Stimulated activated CD4-positive, alpha-beta T cell treated with anti-CD3 and anti-CD28 coated beads, TNF-alpha, amount 100 ng/mL, for 48 hours (primary cell): ENCODE results near the gene MIDN.
"Not testable (repeated sequence)": the region's sequence is repeated elsewhere in the genome, so short reads cannot be mapped to it uniquely, and the experiment has no call there.

Experiments used
- DNase-seq, 3 donors: peaks; one replicate each; pipeline ENCODE4 v3.0.0-alpha.2; 2020; ENCODE audit warnings: low read depth in 3 of 3

MIDN gene

DNA sequence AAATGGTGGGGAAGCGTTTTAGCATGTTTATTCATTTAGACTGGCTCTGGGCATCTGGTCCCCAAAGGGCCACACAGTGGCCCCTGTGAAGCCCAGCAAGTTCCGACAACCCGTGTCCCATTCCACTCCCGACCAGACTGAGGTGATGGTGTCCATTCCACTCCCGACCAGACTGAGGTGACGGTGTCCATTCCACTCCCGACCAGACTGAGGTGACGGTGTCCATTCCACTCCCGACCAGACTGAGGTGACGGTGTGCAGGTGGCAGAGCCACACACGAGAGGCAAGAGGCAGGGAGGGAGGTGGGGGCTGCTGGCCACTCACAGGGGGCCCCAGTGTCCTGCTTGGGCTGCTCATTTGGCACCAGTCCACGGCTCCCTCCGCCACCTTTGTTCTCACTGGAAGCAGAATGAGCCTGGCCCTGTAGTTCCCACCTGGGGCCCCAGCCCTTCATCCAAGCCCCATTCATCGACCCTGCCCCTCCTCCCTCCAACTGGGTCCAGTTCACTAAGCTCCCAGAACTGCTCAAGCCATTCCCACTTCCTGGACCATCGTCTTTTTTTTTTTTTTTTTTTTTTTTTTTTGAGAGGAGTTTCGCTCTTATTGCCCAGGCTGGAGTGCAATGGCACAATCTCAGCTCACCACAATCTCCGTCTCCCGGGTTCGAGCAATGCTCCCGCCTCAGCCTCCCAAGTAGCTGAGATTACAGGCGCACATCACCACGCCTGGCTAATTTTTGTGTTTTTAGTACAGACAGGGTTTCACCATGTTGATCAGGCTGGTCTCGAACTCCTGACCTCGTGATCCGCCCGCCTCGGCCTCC lies 1.9 kb upstream of the MIDN start:
- DNase-seq: not testable (repeated sequence)

DNA sequence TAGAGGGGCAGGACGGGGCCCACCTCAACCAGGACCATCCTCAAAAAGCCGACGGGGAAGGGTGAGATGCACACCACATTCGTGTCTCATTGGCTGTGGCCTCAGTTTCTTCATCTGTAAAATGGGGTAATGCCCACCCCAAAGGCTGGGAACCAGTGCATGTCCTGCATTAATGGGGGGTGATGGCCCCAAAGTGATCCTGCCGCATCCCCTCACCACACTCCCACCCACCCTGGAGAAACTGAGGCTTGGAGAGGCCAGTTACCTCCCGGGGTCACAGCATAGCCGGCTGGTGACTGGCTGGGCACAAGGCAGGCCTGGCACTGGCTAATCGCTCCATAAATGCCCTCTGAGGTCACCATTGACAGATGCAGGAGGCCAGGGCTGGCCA lies 640 bp upstream of the MIDN start:
- no peak for DNase-seq

DNA sequence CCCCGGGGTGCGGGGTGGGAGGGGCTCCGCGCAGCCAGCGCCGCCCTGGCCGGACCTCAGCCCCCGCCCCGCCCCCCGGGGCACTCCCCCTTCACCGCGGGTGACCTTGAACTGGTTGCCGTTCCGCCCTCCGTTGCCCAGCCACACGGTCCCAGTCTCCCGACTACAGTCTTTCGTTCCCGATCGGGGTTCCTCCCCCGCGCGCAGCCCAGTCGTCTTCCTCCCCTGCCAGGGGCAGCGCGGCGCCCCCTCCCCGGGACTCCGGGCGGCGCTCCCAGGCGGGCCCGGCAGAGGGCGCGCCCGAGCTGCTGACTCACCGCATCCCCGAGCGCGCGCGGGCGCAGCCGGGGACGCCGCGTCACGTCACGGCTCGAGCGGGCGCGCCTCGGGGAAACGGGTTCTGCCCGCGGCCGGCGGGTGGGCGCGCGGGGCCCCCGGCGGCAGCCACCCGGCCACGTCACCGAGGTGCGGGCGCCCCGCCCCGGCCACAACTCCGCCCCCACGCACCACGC lies 459 bp downstream of the MIDN start:
- peak; percentile 58 to 74 (median 69) for DNase-seq

DNA sequence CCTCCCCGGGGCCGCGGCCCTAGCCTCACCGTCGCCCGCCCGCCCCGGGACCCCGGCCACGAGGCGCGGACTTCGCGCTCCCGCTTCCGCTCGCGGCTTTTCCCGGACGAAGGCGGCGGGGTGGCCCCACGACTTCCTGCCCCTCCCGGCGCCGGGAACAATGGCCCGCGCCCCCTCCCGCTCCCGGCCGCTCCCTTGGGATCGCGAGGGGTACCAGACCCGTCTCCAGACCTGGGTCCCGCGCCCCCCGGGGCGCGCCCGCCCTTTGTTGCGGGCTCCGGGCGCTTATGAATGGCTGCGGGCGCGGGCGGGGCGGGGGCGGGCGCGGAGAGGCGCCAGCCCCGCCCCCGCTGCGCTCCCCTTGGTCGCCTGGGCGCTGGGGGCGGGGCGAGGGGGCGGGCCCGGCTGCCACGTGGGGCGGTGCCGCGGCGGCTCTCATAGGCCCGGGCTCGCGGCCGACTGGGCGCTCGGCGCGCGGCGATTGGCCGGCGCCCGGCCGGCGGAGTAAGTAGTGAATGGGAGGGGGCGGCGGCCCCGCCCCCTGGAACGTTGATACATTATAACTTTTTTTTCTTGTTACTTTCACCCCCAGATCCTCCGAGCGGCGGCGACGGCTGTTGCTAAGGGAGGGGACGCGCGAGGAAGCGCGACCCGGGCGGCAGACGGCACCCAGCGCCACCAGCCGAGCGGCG lies 1.1 kb downstream of the MIDN start:
- DNase-seq: peak; percentile 90 to 92 (median 92)

DNA sequence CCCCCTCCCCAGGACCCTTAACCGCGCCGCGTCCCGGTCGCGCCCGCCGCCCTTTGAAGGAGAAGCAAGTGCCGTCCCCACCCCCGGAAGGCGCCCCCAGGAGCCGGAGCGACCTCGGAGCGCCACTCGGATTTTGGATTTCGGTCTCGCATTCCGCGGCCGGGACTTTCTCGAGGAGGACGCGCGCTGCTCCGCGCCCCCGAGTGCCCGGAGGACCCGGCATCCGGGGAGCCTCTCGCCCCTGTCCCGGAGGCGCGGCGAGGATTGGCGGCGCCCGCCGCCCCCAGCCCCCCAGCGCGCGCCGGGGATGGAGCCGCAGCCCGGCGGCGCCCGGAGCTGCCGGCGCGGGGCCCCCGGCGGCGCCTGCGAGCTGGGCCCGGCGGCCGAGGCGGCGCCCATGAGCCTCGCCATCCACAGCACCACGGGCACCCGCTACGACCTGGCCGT lies 1.6 kb downstream of the MIDN start:
- DNase-seq: no peak

DNA sequence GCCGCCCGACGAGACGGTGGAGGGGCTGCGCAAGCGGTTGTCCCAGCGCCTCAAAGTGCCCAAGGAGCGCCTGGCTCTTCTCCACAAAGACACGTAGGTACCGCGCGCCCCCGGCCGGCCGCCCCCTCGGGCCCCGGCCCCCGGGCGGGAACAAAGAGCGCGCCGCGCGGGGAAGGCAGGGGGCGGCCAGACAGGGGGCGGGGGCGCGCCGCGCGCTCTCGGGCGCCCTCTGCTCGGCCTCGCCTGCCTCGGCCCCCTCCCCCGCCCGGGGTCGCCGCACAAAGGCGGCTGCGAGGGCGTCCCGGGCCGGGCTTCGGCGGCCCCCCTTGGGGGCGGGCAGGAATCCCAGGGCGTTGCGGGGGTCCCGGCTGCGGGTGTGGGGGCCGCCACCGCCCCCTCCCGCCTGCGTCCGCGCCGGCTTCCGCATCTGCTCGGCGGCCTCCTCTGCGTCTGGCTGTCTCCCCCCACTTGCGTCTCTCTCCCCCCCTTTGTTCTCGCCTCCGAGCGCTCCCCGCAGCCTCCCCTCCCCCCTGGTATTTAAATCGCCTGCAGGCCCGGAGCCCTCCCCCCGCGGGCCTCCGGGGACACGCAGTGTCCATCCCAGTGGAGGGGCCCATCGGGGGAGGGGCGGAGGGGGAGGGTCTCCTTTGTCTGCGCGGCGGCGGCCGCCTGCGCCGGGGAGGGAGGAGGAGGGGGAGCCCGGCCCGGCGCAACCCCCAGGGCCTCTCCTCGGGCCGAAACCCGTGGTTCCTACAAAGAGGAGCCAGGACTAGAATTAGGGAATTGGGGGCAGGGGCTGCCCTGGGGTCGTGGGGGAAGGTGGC lies 2.3 kb downstream of the MIDN start:
- no peak for DNase-seq

DNA sequence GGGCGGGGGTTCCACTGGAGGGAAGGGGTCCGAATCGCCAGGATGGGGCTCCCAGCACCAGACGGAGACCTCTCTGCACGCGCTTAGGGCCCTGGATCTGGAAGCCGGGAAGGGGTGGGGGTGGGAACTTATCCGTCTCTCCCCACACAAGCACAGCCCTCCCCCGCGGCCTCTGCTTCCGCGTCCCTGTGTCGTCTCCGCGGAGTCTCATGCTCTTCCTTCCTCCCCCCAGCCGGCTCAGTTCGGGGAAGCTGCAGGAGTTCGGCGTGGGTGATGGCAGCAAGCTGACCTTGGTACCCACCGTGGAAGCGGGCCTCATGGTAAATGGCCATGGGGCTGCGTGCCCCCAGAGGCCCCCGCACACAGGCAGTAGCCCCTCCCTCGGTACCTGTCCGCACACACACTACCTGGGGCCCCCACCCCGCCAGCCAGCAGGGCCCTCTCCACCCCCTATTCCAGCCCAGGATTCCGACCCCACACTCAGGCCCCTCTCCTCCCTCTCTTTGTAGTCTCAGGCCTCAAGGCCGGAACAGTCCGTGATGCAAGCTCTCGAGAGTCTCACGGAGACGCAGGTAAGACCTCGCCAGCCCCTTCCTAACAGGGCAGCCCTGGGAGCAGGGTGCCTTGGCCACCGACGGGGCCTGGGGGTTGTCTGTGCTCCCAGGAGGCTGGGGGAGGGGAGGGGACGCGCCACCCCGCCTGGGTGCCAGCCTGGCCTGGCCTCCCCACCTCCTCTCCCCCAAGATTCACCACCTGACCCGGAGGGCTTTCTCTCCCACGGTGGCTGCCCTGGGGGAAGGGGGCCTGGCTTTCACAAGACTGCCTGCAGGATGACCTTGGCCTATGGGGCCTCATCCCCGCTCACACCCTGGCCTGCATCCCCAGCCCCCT lies 3.2 kb downstream of the MIDN start:
- DNase-seq: peak in 1 of 3 donors; percentile 58

DNA sequence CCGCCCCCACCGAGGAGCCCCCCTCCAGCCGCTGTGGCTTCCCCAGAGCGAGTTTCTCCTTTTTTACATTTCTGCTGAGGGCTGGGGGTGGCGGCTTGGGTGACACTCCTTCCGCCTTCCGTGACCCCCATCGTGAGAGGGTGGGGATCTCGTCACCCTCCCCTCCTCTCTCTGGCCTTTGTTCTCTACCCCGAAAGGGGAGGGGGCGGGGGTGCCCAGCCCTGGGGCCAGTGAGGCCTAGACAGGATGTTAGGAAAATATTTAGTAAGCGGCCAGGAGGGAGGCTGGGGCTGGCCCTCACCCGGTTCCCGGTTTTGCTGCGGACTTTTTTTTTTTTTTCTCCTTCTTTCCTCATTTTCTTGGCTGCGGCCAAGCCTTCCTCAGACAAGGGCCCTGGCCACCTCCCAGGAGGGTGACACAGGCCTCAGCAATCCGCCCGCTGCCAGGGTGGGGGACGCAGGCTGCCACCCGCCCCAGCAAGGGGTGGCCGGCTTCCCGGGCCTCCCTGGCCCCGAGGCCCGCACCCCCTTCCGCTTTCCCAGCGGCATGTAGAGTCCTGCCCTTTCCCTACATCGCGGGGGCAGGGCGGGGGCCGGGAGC lies 3.9 kb downstream of the MIDN start:
- DNase-seq: no peak

DNA sequence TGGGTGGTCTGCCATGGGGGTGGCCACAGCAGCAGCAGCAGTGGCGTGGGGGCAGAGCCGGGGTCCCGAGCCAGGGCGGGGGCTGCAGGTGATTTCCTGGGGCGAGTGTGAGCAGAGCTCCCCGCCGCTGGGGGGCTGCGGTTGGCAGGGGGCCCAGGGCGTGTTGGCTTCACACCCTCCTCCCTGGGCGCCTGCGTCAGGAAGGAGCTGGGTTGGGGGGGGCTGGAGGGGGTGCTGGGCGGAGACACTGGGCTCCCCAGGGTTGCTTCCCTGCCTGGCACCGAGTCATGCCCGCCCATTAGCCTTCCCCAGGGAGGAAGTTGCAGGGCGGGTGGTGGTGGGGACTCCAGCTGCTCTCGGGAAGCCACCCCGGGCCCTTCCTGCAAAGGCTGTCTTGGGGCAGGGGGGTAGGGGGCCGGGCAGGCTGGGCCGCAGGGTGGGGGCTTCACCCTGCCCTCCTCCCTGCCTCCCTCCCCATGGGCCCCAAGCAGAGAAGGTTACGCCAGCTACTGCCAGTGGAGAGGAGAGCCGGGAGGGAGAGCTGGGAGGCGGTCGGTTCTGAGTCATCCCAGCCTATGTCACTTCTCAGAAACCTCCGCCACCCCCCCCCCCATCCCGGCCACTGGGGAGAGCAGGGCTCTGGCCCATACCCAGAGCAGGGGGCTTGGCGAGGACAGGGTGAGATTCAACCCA lies 4.6 kb downstream of the MIDN start:
- peak; percentile 57 to 64 (median 63) for DNase-seq

DNA sequence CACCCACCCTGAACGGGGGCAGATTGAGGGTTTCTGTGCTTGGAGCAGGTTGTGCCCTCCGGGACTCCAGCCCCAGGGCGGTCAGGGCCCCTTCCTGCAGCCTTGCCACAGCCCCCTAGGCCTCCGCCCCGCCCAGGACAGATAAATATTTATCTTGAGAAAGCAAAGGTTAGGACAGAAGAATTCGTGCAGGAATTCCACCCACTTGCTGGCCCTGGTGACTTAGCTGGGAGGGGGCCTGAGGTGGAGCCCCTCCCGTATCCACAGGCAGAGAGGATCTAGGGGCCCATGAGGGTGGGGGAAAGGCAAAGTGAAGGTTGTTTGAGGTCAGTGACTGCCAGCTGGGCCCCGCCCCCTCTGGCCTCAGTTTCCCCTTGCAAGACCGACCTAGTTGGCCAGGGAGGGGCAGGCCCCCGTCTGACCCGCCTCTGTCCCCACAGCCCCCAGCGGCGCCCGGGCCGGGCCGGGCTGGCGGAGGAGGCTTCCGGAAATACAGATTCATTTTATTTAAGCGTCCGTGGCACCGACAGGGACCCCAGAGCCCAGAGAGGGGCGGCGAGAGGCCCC lies 5.2 kb downstream of the MIDN start:
- DNase-seq: no peak

DNA sequence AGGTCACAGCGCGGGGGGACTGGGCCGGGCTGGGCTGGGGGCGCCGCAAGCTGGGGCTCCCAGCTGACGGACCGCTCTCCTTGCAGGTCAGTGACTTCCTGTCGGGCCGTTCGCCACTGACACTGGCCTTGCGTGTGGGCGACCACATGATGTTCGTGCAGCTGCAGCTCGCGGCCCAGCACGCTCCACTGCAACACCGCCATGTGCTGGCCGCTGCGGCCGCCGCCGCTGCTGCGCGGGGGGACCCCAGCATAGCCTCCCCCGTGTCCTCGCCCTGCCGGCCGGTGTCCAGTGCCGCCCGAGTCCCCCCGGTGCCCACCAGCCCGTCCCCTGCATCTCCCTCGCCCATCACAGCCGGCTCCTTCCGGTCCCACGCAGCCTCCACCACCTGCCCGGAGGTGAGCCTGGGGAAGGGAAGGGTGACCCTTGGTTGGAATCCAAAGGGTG lies 5.7 kb downstream of the MIDN start:
- DNase-seq: no peak

DNA sequence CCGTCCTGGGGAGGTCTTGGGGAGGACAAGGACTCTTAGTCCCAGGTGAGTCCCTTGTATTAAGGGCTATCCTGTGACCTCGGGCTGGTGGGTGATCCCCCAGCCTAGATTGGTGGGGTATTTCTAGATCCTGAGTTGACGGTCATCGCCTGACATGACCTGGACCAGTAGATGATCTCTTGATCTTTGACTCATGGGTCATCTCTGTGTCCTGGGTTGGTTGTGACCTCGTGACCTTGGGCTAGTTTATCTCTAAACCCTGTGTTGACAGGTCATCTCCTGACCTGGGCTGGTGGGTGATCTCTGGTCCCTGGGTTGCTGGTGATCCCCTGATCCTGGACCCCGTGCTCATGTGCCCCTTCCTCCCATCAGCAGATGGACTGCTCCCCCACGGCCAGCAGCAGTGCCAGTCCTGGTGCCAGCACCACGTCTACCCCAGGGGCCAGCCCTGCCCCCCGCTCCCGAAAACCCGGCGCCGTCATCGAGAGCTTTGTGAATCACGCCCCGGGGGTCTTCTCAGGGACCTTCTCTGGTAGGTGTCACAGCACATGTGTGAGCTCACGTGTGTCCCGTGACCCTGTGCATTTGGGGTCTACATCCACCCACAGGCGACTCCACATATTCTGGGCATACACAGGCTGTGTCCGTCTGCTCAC lies 6.3 kb downstream of the MIDN start:
- DNase-seq: no peak

DNA sequence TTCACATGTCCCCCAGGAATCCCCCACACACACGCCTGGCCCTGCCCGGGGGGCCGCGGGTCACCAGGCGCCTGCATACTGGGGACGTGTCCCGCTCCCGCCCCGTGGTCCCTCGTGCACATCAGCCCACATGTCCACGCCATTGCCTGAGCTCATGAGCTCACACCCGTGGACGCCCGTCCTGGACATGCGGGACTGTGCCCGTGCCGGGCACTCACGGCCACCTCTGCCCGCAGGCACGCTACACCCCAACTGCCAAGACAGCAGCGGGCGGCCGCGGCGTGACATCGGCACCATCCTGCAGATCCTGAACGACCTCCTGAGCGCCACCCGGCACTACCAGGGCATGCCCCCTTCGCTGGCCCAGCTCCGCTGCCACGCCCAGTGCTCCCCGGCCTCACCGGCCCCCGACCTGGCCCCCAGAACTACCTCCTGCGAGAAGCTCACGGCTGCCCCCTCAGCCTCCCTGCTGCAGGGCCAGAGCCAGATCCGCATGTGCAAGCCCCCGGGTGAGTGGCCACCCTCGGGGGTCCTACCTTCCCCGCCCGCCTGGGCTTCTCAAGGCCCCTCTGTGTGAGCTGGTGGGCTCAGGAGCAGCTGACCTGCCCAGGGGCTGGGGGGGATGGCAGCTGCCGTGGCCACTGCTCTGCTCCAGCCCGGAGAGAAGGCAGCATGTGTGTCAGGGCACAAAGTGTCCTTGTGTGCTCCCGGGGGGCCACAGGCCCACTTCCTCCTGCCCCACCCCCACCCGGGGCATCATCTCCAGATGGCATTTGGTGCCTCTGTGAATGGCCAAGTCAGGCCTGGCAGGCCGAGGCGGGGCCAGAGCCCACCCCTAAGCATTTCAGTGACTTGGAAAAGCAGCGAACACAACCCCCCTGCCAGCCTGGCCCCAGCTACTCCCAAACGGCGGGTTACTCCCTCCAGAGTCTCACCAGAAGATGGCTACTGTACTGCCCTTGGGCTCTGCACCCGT lies 7.1 kb downstream of the MIDN start:
- no peak for DNase-seq

DNA sequence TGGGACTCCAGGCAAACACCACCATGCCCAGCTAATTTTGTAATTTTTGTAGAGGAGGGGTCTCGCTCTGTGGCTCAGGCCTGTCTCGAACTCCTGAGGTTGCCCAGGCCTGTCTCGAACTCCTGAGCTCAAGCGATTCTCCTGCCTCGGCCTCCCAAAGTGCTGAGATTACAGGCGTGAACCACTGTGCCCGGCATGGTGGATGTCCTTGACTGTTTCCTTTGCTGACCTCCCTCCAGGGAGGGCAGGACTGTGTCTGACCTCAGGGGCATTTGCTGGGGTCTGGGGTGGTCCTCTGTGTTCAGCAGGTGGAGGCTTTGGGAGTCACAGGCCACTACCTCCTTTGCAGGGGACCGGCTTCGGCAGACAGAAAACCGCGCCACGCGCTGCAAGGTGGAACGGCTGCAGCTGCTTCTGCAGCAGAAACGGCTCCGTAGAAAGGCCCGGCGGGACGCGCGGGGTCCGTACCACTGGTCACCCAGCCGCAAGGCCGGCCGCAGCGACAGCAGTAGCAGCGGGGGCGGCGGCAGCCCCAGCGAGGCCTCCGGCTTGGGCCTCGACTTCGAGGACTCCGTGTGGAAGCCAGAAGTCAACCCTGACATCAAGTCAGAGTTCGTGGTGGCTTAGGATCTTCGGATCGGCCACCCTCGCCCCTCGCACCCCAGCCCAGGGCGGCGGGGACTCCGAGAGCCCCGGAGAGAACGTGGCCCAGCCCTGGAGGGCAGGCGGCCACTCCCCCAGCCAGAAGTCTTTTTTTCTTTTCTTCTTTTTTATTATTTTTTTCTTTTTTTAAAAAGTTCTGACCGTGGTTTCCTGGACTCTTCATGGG lies 8.5 kb downstream of the MIDN start:
- no peak for DNase-seq

DNA sequence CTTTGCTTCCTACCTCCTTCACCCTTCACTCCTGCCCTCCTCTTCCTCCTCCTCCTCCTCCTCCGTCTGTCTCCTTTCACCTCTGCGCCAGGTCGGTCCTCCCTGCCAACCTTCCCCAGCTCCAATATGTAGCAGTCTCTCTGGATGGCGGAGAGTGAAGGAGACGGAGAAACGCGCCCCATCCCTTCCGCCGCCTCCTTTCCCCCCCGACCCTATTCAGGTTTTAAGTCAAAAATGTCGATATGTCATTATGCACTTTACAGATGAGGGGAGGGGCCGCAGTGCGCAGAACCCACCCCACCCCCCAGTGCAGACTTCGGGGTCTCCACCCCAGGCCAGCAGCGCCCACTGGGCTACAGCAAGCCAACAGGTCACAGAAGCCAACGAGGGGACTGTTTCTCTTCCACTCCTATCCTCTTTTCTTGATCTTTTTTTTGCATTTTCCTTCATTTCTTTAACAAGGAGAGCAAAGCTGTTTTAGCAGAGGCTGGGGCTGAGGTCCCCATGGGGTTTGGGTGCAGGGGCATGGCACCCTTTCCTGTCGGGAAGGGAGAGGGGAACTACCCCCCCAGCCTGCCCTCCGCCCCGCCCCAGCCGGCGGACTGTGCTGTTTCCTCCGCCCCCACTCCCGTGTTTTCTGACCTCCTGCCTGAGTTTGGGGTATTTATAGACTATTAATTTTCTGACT lies 9.2 kb downstream of the MIDN start:
- DNase-seq: no peak

DNA sequence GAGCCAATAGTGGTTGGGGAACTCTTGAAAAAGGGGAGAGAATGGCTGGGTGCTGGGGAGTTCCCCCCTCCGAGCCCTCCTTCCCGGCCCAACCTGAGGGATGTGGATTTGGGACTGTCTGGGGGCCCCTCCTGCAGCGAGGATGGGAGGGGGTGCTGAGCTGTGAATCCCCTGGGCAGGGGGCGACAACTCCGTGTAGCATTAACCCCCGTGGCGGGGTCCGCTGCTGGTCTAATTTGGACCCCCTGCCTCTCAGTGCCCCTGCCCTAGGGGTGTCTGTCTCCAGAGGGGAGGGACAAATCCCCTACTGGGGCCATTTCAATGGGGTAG lies 9.7 kb downstream of the MIDN start:
- no peak for DNase-seq
